HEK293T (cell line): ENCODE data around the gene ITGB7.
"Not testable (repeated sequence)": the region's sequence is repeated elsewhere in the genome, so short reads cannot be mapped to it uniquely, and the experiment has no call there.

Experiments
- CTCF ChIA-PET: fragments of 350-600 bp; formaldehyde crosslinking; extraction: SDS; loops from one replicate; lab custom pipeline; 2021; ENCODE audit warnings: antibody characterized with exemption, inconsistent platforms; lab: Yijun Ruan, JAX
- POLR2A ChIA-PET: fragments of 350-600 bp; formaldehyde crosslinking; extraction: SDS; loops from one replicate; lab custom pipeline; 2020; ENCODE audit warnings: antibody characterized with exemption, inconsistent platforms; lab: Yijun Ruan, JAX
- DNase-seq: peaks from one replicate; pipeline ENCODE4 v3.0.0; 2012; ENCODE audit warnings: mixed read lengths; ENCODE audit errors: extremely low spot score
- ARNT ChIP-seq: fragments of 450-650 bp; IDR thresholded peaks from 2 replicates; pipeline ENCODE4 v1.6.1; 2017; ENCODE audit warnings: mild to moderate bottlenecking
- BHLHE40 ChIP-seq: fragments of 450-650 bp; IDR thresholded peaks from 2 replicates; pipeline ENCODE4 v1.6.1; 2016; ENCODE audit warnings: mild to moderate bottlenecking, moderate library complexity, borderline replicate concordance
- CTBP1 ChIP-seq: fragments of 450-650 bp; IDR thresholded peaks from 2 replicates; pipeline ENCODE4 v1.6.1; 2016; ENCODE audit warnings: borderline replicate concordance
- ELF4 ChIP-seq: fragments of 450-650 bp; IDR thresholded peaks from 2 replicates; pipeline ENCODE4 v1.6.1; 2017; ENCODE audit warnings: antibody characterized with exemption
- FOXA1 ChIP-seq: fragments of 450-650 bp; IDR thresholded peaks from 2 replicates; pipeline ENCODE4 v1.6.1; 2016; ENCODE audit warnings: mild to moderate bottlenecking
- FOXK2 ChIP-seq: fragments of 450-650 bp; IDR thresholded peaks from 2 replicates; pipeline ENCODE4 v1.6.1; 2016; ENCODE audit warnings: mild to moderate bottlenecking
- FOXM1 ChIP-seq: fragments of 450-650 bp; IDR thresholded peaks from 2 replicates; pipeline ENCODE4 v1.6.1; 2017; ENCODE audit warnings: mild to moderate bottlenecking, borderline replicate concordance
- HDGF ChIP-seq: fragments of 450-650 bp; IDR thresholded peaks from 2 replicates; pipeline ENCODE4 v1.6.1; 2017; ENCODE audit warnings: antibody characterized with exemption, borderline replicate concordance
- L3MBTL2 ChIP-seq: fragments of 450-650 bp; conservative IDR thresholded peaks from 2 replicates; pipeline ENCODE4 v1.6.1; 2016; ENCODE audit warnings: mild to moderate bottlenecking
- LEF1 ChIP-seq: fragments of 450-650 bp; IDR thresholded peaks from 2 replicates; pipeline ENCODE4 v1.6.1; 2017; ENCODE audit warnings: mild to moderate bottlenecking, borderline replicate concordance
- NFRKB ChIP-seq: fragments of 450-650 bp; IDR thresholded peaks from 2 replicates; pipeline ENCODE4 v1.6.1; 2016; ENCODE audit warnings: mild to moderate bottlenecking, moderate library complexity
- PKNOX1 ChIP-seq: fragments of 450-650 bp; IDR thresholded peaks from 2 replicates; pipeline ENCODE4 v1.6.1; 2016
- SP1 ChIP-seq: fragments of 450-650 bp; IDR thresholded peaks from 2 replicates; pipeline ENCODE4 v1.6.1; 2017
- SUZ12 ChIP-seq: fragments of 450-650 bp; IDR thresholded peaks from 2 replicates; pipeline ENCODE4 v1.6.1; 2016; ENCODE audit warnings: mild to moderate bottlenecking
- TARDBP ChIP-seq: fragments of 450-650 bp; IDR thresholded peaks from 2 replicates; pipeline ENCODE4 v1.6.1; 2016
- ZNF384 ChIP-seq: fragments of 450-650 bp; IDR thresholded peaks from 2 replicates; pipeline ENCODE4 v1.6.1; 2016

Gene ITGB7

GRCh38 chr12:53180220-53180930, 26.7 kb downstream of the ITGB7 start, which contains the start of the genes CSAD and ZNF740:
Gene CSAD, minus strand, starts transcription at chr12:53180925. Its CDS starts 7,455 bp downstream, at chr12:53173470.
Gene ZNF740, plus strand, starts transcription at chr12:53180722. Its CDS starts 1,262 bp downstream, at chr12:53181984.
- ChIA-PET CTCF (interaction anchor here (1.1 to 1.8 kb wide), 2 partner anchors 31 to 172 kb away, joined by 3 to 4 read pairs; no protein-coding TSS in a partner anchor), POLR2A (interaction anchor here (0.7 to 3.9 kb wide), 21 partner anchors 8 to 199 kb away, joined by 3 to 27 read pairs (median 3); partner anchors contain the start of genes AAAS, EIF4B, ESPL1 and SP1)
- TF ChIP-seq ELF4 (peak; percentile 57), L3MBTL2 (peak; percentile 51), FOXK2 (no peak)
- DNase-seq: peak; percentile 98

DNA sequence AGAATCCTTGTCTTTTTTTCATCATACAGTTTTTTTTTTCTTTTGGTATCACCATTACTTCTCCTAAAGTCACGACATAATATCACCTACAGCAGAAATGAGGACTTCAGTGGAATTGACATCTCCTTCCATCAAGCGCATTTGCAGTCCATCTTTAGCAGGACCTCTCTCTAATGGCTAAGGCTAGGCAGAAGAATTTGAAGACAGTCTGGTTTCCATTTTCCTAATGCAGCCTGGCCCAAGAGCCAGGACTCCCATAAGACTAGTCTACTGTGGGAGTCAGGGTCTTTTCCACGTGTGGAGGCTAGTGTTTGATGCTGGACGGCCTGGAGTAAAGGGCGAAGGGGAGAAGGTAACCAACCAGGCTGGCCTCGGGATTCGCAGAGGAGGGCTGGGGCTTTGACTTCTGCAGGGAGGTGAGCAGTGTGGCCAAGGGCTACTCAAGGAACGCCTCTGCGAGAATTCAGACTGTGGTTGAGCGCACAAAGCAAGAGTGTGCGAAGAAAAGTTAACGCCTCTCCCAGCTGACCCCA, 27.3 kb downstream of the ITGB7 start:
- ChIA-PET POLR2A (interaction anchor here (0.7 to 3.9 kb wide), 20 partner anchors 8 to 200 kb away, joined by 3 to 27 read pairs (median 4); partner anchors contain the start of genes EIF4B, ESPL1 and SP1), CTCF (interaction anchor here (0.8 kb wide), 1 partner anchor 154 kb away, joined by 3 read pairs; no protein-coding TSS in a partner anchor)
- DNase-seq: peak; percentile 35
- TF ChIP-seq L3MBTL2 (peak; percentile 59), TARDBP (no peak)

DNA sequence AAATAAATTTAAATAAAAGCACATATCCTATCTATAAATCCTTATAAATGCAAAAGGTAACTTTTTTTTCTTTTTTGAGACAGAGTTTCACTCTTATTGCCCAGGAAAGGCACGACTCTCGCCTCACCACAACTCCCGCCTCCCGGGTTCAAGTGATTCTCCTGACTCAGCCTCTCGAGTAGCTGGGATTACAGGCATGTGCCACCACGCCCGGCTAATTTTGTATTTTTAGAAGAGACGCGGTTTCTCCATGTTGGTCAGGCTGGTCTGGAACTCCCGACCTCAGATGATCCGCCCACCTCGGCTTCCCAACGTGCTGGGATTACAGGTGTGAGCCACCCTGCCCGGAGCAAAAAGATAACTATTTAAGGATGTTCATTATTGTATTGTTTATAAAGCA, 28.2 kb downstream of the ITGB7 start:
- POLR2A ChIA-PET: interaction anchor here (0.8 kb wide), 1 partner anchor 142 kb away, joined by 4 read pairs; no protein-coding TSS in a partner anchor
- CTCF ChIA-PET: interaction anchor here (0.8 kb wide), 1 partner anchor 154 kb away, joined by 3 read pairs; no protein-coding TSS in a partner anchor

GRCh38 chr12:53177447-53177846, 29.6 kb downstream of the ITGB7 start:
- ChIA-PET CTCF (interaction anchor here (1.0 to 1.7 kb wide), 2 partner anchors 18 to 144 kb away, joined by 4 to 8 read pairs; partner anchors contain the start of gene AAAS), POLR2A (interaction anchor here (1.4 kb wide), 1 partner anchor 323 kb away, joined by 4 read pairs; the partner anchor contains the start of gene TARBP2)
- not testable (repeated sequence) for DNase-seq

More for the DNA sequence above, 28.2 kb downstream of the ITGB7 start:
- not testable (repeated sequence) for DNase-seq

DNA sequence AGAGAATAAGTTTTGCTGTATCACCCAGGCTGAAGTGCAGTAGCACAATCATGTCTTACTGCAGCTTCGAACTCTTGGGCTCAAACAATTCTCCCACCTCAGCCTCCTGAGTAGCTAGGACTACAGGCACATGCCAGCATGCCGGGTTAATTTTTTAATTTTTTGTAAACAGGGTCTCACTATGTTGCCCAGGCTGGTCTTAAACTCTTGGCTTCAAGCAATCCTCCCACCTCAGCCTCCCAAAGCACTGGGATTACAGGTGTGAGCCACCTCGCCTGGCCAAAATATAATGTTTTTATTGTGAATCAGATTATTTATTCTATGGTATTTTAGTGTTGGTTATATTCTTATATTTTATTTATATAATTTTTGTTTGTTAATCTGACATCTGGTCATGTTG, 30.3 kb downstream of the ITGB7 start:
- no peak for DNase-seq
- TF ChIP-seq SP1: no peak
- no peak for TF ChIP-seq ARNT
- no peak for TF ChIP-seq ELF4
- no peak for TF ChIP-seq ZNF384
- CTCF ChIA-PET: interaction anchor here (1.0 to 1.7 kb wide), 2 partner anchors 17 to 145 kb away, joined by 4 to 8 read pairs; partner anchors contain the start of gene AAAS
- POLR2A ChIA-PET: no interaction called here

DNA sequence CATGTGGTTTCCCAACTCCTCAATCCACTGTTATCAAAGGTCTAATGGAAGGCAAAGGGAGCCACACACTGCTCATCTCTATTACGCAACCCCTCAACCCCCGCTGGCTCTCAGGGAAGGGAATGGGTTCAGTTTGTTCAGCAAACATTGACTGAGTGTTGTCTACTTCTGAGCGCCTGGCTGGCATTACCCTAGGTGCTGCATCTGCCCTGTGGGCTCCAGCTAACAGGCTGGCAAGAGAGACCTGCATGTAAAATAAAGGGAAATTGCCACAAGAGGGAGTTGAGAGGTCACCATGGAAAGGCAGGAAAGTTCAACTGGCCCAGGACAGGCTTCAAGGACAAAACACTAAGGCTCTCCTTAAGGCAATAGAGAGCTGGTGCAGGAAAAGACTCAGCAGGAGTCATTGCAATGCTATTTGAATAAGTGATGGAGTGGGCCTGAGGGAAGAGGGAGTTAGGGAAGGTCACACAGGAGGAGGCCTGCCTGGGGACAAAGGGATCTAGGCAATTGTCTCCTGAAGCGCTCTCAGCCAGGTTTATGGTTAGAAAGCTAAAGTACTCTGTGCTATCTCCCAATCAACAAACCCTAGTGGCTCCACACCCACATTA, 32.1 kb downstream of the ITGB7 start:
- DNase-seq: no peak
- CTCF ChIA-PET: interaction anchor here (3.2 kb wide), 1 partner anchor 15 kb away, joined by 15 read pairs; no protein-coding TSS in a partner anchor
- TF ChIP-seq FOXM1 (no peak), ARNT (no peak), BHLHE40 (no peak), ZNF384 (no peak), CTBP1 (no peak), LEF1 (no peak), SUZ12 (no peak), FOXK2 (no peak), HDGF (no peak)
- POLR2A ChIA-PET: interaction anchor here (0.8 kb wide), 1 partner anchor 52 kb away, joined by 3 read pairs; no protein-coding TSS in a partner anchor

DNA sequence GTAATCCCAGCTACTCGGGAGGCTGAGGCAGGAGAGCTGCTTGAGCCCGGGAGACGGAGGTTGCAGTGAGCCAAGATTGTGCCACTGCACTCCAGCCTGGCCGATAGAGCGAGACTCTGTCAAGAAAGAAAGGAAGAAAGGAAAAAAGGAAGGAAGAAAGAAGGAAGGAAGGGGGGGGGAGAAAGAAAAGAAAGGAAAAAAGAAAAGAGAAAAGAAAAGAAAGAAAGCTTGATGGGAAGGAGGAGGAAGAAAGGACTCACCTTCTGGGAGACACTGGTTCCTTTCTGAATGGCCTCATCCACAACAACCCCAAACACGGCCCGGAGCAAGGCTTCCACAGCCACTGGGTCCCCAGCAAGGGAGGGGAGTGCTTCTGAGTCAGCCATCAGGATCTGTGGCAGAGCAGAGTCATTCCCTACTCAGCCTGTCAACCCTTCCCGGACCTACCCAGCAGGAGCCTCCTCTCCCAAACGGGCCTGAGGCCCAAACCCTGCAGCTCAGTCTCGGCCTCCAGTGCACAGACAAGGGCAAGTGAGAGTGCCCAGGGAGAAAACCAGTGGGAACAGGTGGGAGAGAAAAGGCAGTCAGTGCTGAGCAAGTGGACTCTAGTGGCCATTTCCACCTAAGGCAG, 33.9 kb downstream of the ITGB7 start:
- TF ChIP-seq FOXM1: no peak
- POLR2A ChIA-PET: interaction anchor here (1.4 kb wide), 1 partner anchor 8 kb away, joined by 5 read pairs; the partner anchor contains the start of genes CSAD and ZNF740
- no peak for DNase-seq
- CTCF ChIA-PET: interaction anchor here (0.6 to 3.2 kb wide), 4 partner anchors 13 to 148 kb away, joined by 3 to 15 read pairs (median 4); no protein-coding TSS in a partner anchor

GRCh38 chr12:53172352-53172751, 34.7 kb downstream of the ITGB7 start:
- TF ChIP-seq L3MBTL2: no peak
- TF ChIP-seq HDGF: no peak
- TF ChIP-seq ZNF384: no peak
- TF ChIP-seq PKNOX1: no peak
- TF ChIP-seq FOXA1: no peak
- no peak for TF ChIP-seq NFRKB
- ChIA-PET POLR2A (interaction anchor here (1.4 kb wide), 1 partner anchor 8 kb away, joined by 5 read pairs; the partner anchor contains the start of genes CSAD and ZNF740), CTCF (interaction anchor here (0.6 to 1.2 kb wide), 2 partner anchors 13 to 15 kb away, joined by 4 to 5 read pairs; no protein-coding TSS in a partner anchor)
- DNase-seq: no peak
